Naive thymus-derived CD4-positive, alpha-beta T cell (primary cell): ENCODE data around the gene TLE2. TPM values are rescaled to one million over a fixed set of nuclear protein-coding genes. Genes with fewer than 3 reads are reported as not detected.
"Not testable (repeated sequence)": the region's sequence is repeated elsewhere in the genome, so short reads cannot be mapped to it uniquely, and the experiment has no call there.

Experiments used
- ATAC-seq: fragments of 150-1000 bp; cut with Tn5 transposase; 2 replicates; pipeline ENCODE4 v1.10.0; 2021; ENCODE audit warnings: mild to moderate bottlenecking, moderate library complexity
- CTCF ChIA-PET: fragments of 350-600 bp; sonication (Branson Sonifier 250); formaldehyde crosslinking; loops from one replicate; lab custom pipeline; 2021; ENCODE audit warnings: antibody characterized with exemption; lab: Charles Lee
- POLR2A ChIA-PET: fragments of 350-600 bp; sonication (Branson Sonifier 250); formaldehyde crosslinking; loops from one replicate; lab custom pipeline; 2021; ENCODE audit warnings: antibody characterized with exemption, inconsistent platforms; lab: Charles Lee
- DNase-seq, 9 donors: peaks; one replicate each; pipeline versions ENCODE4 v3.0.0 to v3.0.0-alpha.2; 2020 to 2022; ENCODE audit warnings: mixed read lengths in 1 of 9
- H3K27ac ChIP-seq: one replicate; pipeline ENCODE4 v1.7.0; 2013; ENCODE audit warnings: mild to moderate bottlenecking, low read depth, low read length, moderate library complexity
- H3K27me3 ChIP-seq, 2 donors: one replicate each; pipeline ENCODE4 v1.7.0; 2013; ENCODE audit warnings: low read length in 2 of 2, mild to moderate bottlenecking in 2 of 2, moderate library complexity in 2 of 2; ENCODE audit not compliant: control insufficient read depth in 2 of 2, insufficient read depth in 2 of 2
- H3K36me3 ChIP-seq, 3 experiments: 1 replicate in 2 of 3; 2 replicates in 1 of 3; pipeline ENCODE4 v1.7.0; 2013; ENCODE audit warnings: low read length in 3 of 3, mild to moderate bottlenecking in 3 of 3, moderate library complexity in 1 of 3; ENCODE audit not compliant: insufficient read depth in 3 of 3, control insufficient read depth in 2 of 3
- H3K4me1 ChIP-seq, 2 donors: one replicate each; pipeline ENCODE4 v1.7.0; 2013; ENCODE audit warnings: low read length in 2 of 2, mild to moderate bottlenecking in 2 of 2, moderate library complexity in 1 of 2; ENCODE audit not compliant: control insufficient read depth in 2 of 2, insufficient read depth in 2 of 2
- H3K4me3 ChIP-seq: 2 replicates; pipeline ENCODE4 v1.7.0; 2013; ENCODE audit warnings: mild to moderate bottlenecking, low read length
- H3K9me3 ChIP-seq, 3 experiments: 1 replicate in 2 of 3; 2 replicates in 1 of 3; pipeline ENCODE4 v1.7.0; 2013; ENCODE audit warnings: low read length in 3 of 3; ENCODE audit not compliant: control insufficient read depth in 2 of 3
- H3K27ac Mint-ChIP-seq, 9 donors: one replicate each; pipeline ENCODE4 v1.8.0; 2020 to 2022; ENCODE audit warnings: mixed read lengths in 9 of 9, mild to moderate bottlenecking in 8 of 9, moderate library complexity in 5 of 9, inconsistent platforms in 2 of 9
- H3K27me3 Mint-ChIP-seq, 5 donors: one replicate each; pipeline ENCODE4 v1.8.0; 2021 to 2022; ENCODE audit warnings: mixed read lengths in 5 of 5, mild to moderate bottlenecking in 1 of 5
- H3K36me3 Mint-ChIP-seq, 5 donors: one replicate each; pipeline ENCODE4 v1.8.0; 2020 to 2022; ENCODE audit warnings: mixed read lengths in 5 of 5, mild to moderate bottlenecking in 3 of 5, inconsistent platforms in 1 of 5
- H3K4me1 Mint-ChIP-seq, 7 donors: one replicate each; pipeline ENCODE4 v1.8.0; 2020 to 2022; ENCODE audit warnings: mixed read lengths in 7 of 7, mild to moderate bottlenecking in 3 of 7, inconsistent platforms in 1 of 7
- H3K4me3 Mint-ChIP-seq, 10 donors: one replicate each; pipeline ENCODE4 v1.8.0; 2020 to 2022; ENCODE audit warnings: mild to moderate bottlenecking in 10 of 10, mixed read lengths in 10 of 10, moderate library complexity in 6 of 10, inconsistent platforms in 2 of 10
- H3K9me3 Mint-ChIP-seq, 11 donors: one replicate each; pipeline ENCODE4 v1.8.0; 2020 to 2022; ENCODE audit warnings: mixed read lengths in 11 of 11, mild to moderate bottlenecking in 4 of 11, inconsistent platforms in 1 of 11, moderate library complexity in 1 of 11
- intact Hi-C, 2 donors: fragments of 100-400 bp; cut with micrococcal nuclease; formaldehyde crosslinking; loops; one replicate each; pipeline ENCODE4 v1.15.1; 2023
- polyA plus RNA-seq, 2 donors: library from polyadenylated mRNA; unstranded; fragments of 300-500 nt; fragmentation: Illumina TruSeq; gene quantifications; one replicate each; pipeline ENCODE4 v1.2.3, GENCODE V29; 2021
- total RNA-seq, 6 experiments: library from RNA in 5 of 6; stranded (reverse) in 5 of 6; gene quantifications; 1 replicate in 5 of 6; 2 replicates in 1 of 6; pipeline ENCODE4 v1.2.3 and lab custom pipeline; 2021 to 2026

Gene TLE2
- total and polyA plus RNA-seq, 7 experiments from 2014 or later = 1.1 to 33.6 (median 14.3) TPM

DNA sequence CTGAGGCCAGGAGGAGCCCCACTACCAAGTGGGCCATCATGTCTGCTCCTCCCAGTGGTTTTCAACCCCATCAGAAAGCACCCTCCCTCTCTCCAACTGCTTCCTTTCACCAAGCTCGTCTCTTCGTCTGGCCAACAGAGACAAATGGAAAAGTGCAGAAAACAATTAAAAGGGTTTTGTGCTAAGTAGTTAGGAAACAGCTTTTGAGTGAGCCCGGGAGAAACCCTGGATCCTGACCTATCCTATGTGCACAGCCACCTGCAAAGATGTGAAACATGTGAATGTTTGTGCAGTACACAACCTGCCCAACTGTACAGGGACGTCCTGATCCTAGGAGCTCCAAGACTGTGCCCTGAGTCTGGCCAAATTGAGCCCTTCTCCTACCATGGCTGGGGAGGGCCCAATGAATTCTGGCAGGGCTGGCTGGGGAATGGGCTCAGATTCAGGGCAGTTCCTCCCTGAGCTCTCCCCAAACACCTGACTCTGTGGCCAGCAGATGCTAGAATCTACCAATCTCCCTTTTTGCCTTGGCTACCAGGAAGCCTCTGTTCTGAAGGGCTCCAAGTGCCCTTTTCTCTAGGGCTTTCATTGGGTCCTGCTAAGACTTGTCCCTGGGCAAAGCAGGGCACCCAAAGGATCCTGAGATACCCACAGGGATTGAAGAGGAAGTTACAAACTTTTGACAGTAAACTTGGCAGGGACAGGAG is 25.3 kb upstream of the TLE2 start:
- H3K4me3 Mint-ChIP-seq = peak overlapping the region in 9 of 10 donors; percentile 15 to 83 (median 53)
- CTCF ChIA-PET = interaction anchor here (1.0 kb wide), 1 partner anchor 12 kb away, joined by 3 read pairs; no protein-coding TSS in a partner anchor
- Histone ChIP-seq H3K36me3 (peaks cover 12 to 63% (median 39%) of the 10 kb centered on the region in 3 experiments), H3K9me3 (no peaks in the 10 kb centered on the region), H3K4me3 (no peak overlapping the region), H3K4me1 (peaks cover 6 to 53% of the 10 kb centered on the region in 2 donors), H3K27me3 (no peaks in the 10 kb centered on the region), H3K27ac (peak overlapping the region; percentile 21)
- ATAC-seq (no peak), DNase-seq (no peak)
- no peaks in the 10 kb centered on the region for H3K9me3 Mint-ChIP-seq
- POLR2A ChIA-PET = interaction anchor here (0.6 to 14.9 kb wide), 7 partner anchors 6 to 103 kb away, joined by 3 to 359 read pairs (median 5); partner anchors contain the start of genes TLE5 and TLE6
- H3K27me3 Mint-ChIP-seq = no peaks in the 10 kb centered on the region
- H3K36me3 Mint-ChIP-seq = peaks cover 0 to 27% (median 18%) of the 10 kb centered on the region in 5 donors
- H3K27ac Mint-ChIP-seq = peak overlapping the region; percentile 45 to 83 (median 76)
- H3K4me1 Mint-ChIP-seq = peaks cover 21 to 58% (median 40%) of the 10 kb centered on the region in 7 donors
- intact Hi-C loops = no loop called here

DNA sequence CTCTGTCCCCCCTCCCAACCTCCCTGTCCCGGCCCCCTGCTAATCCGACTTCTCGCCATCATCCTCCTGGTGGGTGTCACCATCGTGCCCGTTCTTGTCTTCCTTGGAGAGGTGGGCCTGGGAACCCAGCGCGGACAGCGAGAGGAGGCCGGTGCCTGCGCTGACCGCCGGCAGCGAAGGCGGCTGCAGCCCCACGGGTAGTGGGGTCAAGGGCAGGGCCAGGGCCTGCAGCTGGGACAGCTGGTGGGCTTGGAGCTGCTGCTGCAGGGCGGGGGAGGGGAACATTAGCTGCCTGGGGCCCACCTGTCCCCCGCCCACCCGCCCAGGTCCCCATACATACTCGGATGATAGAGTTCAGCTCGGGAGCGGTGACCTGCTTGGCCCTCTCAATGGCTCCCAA is 24.7 kb upstream of the TLE2 start:
- H3K4me1 ChIP-seq = peaks cover 2 to 47% of the 10 kb centered on the region in 2 donors
- ATAC-seq (no peak), DNase-seq (no peak)
- no peaks in the 10 kb centered on the region for H3K9me3 ChIP-seq
- POLR2A ChIA-PET = interaction anchor here (0.6 to 14.9 kb wide), 7 partner anchors 7 to 130 kb away, joined by 3 to 359 read pairs (median 5); partner anchors contain the start of genes TLE5 and TLE6
- CTCF ChIA-PET = interaction anchor here (1.0 to 1.7 kb wide), 4 partner anchors 11 to 22 kb away, joined by 3 to 6 read pairs (median 4); no protein-coding TSS in a partner anchor
- H3K27me3 Mint-ChIP-seq = peaks cover 0 to 4% (median 0%) of the 10 kb centered on the region in 5 donors
- no peaks in the 10 kb centered on the region for H3K27me3 ChIP-seq
- peaks cover 0 to 26% (median 19%) of the 10 kb centered on the region in 5 donors for H3K36me3 Mint-ChIP-seq
- H3K36me3 ChIP-seq = peaks cover 12 to 57% (median 36%) of the 10 kb centered on the region in 3 experiments
- peak overlapping the region in 3 of 9 donors; percentile 70 to 71 (median 70) for H3K27ac Mint-ChIP-seq
- H3K4me3 ChIP-seq = no peak overlapping the region
- peaks cover 24 to 59% (median 43%) of the 10 kb centered on the region in 7 donors for H3K4me1 Mint-ChIP-seq
- no peak overlapping the region for H3K27ac ChIP-seq
- peak overlapping the region in 3 of 10 donors; percentile 32 to 60 (median 39) for H3K4me3 Mint-ChIP-seq
- intact Hi-C loops = loop anchor here in 1 of 2 donors (2.0 kb wide), 1 partner anchor 19 kb away; no protein-coding TSS in a partner anchor
- H3K9me3 Mint-ChIP-seq = no peaks in the 10 kb centered on the region

GRCh38 chr19:3053218-3053621 is 24.1 kb upstream of the TLE2 start:
- no peaks in the 10 kb centered on the region for H3K27me3 ChIP-seq
- no peak overlapping the region for H3K4me3 ChIP-seq
- ATAC-seq (peak; percentile 15), DNase-seq (no peak)
- Mint-ChIP-seq H3K4me3 (peak overlapping the region in 1 of 10 donors; percentile 46), H3K9me3 (no peaks in the 10 kb centered on the region), H3K36me3 (peaks cover 0 to 20% (median 15%) of the 10 kb centered on the region in 5 donors), H3K27ac (peak overlapping the region in 6 of 9 donors; percentile 67 to 93 (median 83)), H3K4me1 (peaks cover 23 to 57% (median 37%) of the 10 kb centered on the region in 7 donors), H3K27me3 (peaks cover 0 to 4% (median 0%) of the 10 kb centered on the region in 5 donors)
- CTCF ChIA-PET = interaction anchor here (0.6 to 1.7 kb wide), 8 partner anchors 13 to 102 kb away, joined by 3 to 6 read pairs (median 4); no protein-coding TSS in a partner anchor
- peaks cover 0 to 43% of the 10 kb centered on the region in 2 donors for H3K4me1 ChIP-seq
- intact Hi-C loops = loop anchor here in 1 of 2 donors (2.0 kb wide), 1 partner anchor 18 kb away; no protein-coding TSS in a partner anchor
- no peaks in the 10 kb centered on the region for H3K9me3 ChIP-seq
- POLR2A ChIA-PET = interaction anchor here (0.6 to 14.9 kb wide), 10 partner anchors 8 to 626 kb away, joined by 3 to 359 read pairs (median 5); partner anchors contain the start of genes TIMM13, TLE5 and TLE6
- H3K27ac ChIP-seq = peak overlapping the region; percentile 35
- peaks cover 12 to 51% (median 32%) of the 10 kb centered on the region in 3 experiments for H3K36me3 ChIP-seq

- POLR2A ChIA-PET = interaction anchor here (0.6 to 14.9 kb wide), 3 partner anchors 11 to 23 kb away, joined by 3 to 359 read pairs (median 167); partner anchors contain the start of gene TLE5
- intact Hi-C loops, H3K4me3 Mint-ChIP-seq, CTCF ChIA-PET, DNase-seq, H3K9me3 Mint-ChIP-seq, H3K4me3 ChIP-seq, H3K9me3 ChIP-seq, H3K36me3 Mint-ChIP-seq, H3K27ac ChIP-seq, H3K27me3 ChIP-seq, ATAC-seq: not testable (repeated sequence)
- Histone ChIP-seq H3K36me3 (peaks cover 0 to 19% (median 6%) of the 10 kb centered on the region in 3 experiments), H3K4me1 (peaks cover 4 to 27% of the 10 kb centered on the region in 2 donors)
- Mint-ChIP-seq H3K27me3 (peaks cover 0 to 12% (median 0%) of the 10 kb centered on the region in 5 donors), H3K27ac (peak overlapping the region in 5 of 9 donors; percentile 25 to 76 (median 55)), H3K4me1 (peaks cover 14 to 49% (median 36%) of the 10 kb centered on the region in 7 donors)
Measured at GRCh38 chr19:3050016-3050415, 20.9 kb upstream of the TLE2 start.

DNA sequence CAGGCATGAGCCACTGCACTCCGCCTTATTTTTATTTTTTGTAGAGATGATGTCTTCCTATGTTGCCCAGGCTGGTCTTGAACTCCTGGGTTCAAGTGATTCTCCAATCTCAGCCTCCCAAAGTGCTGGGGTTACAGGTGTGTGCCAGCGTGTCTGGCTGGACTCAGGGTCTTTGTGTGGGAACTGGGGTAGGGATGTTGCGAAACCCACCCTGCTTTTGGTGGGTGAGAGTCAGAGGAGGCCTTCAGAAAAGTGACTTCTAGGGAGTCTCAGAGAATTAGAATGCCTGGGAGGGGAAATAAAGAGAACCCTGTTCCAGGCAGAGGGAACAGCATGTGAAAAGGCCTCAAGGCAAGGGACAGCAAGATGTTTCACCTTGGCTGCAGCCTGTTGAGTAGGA is 20.0 kb upstream of the TLE2 start:
- CTCF ChIA-PET = no interaction called here
- Histone ChIP-seq H3K36me3 (peaks cover 0 to 10% (median 0%) of the 10 kb centered on the region in 3 experiments), H3K27ac (no peak overlapping the region), H3K9me3 (no peaks in the 10 kb centered on the region), H3K27me3 (no peaks in the 10 kb centered on the region), H3K4me1 (peaks cover 4 to 17% of the 10 kb centered on the region in 2 donors), H3K4me3 (no peak overlapping the region)
- Mint-ChIP-seq H3K27me3 (peaks cover 0 to 15% (median 0%) of the 10 kb centered on the region in 5 donors), H3K27ac (peak overlapping the region; percentile 69 to 99 (median 94)), H3K4me3 (peak overlapping the region in 8 of 10 donors; percentile 36 to 64 (median 56)), H3K9me3 (no peaks in the 10 kb centered on the region), H3K36me3 (peaks cover 0 to 3% (median 0%) of the 10 kb centered on the region in 5 donors), H3K4me1 (peaks cover 10 to 48% (median 36%) of the 10 kb centered on the region in 7 donors)
- DNase-seq = no peak
- intact Hi-C loops = no loop called here
- POLR2A ChIA-PET = interaction anchor here (4.9 to 10.3 kb wide), 2 partner anchors 12 to 13 kb away, joined by 43 to 167 read pairs; partner anchors contain the start of gene TLE5
- ATAC-seq = no peak

- H3K27ac Mint-ChIP-seq = peak overlapping the region in 8 of 9 donors; percentile 93 to 99 (median 98)
- H3K4me3 ChIP-seq = no peak overlapping the region
- peaks cover 4 to 10% of the 10 kb centered on the region in 2 donors for H3K4me1 ChIP-seq
- peaks cover 0 to 3% (median 0%) of the 10 kb centered on the region in 5 donors for H3K36me3 Mint-ChIP-seq
- H3K9me3 Mint-ChIP-seq = no peaks in the 10 kb centered on the region
- H3K36me3 ChIP-seq = peaks cover 0 to 2% (median 0%) of the 10 kb centered on the region in 3 experiments
- ATAC-seq (no peak), DNase-seq (no peak)
- ChIA-PET CTCF (no interaction called here), POLR2A (interaction anchor here (0.5 to 10.3 kb wide), 4 partner anchors 8 to 25 kb away, joined by 3 to 167 read pairs (median 24); partner anchors contain the start of gene TLE5)
- peak overlapping the region; percentile 66 for H3K27ac ChIP-seq
- intact Hi-C loops = no loop called here
- H3K27me3 Mint-ChIP-seq = peaks cover 0 to 15% (median 0%) of the 10 kb centered on the region in 5 donors
- no peaks in the 10 kb centered on the region for H3K9me3 ChIP-seq
- no peaks in the 10 kb centered on the region for H3K27me3 ChIP-seq
- H3K4me3 Mint-ChIP-seq = peak overlapping the region in 5 of 10 donors; percentile 87 to 100 (median 97)
- H3K4me1 Mint-ChIP-seq = peaks cover 10 to 46% (median 35%) of the 10 kb centered on the region in 7 donors
Measured at GRCh38 chr19:3048190-3048533, 19.1 kb upstream of the TLE2 start.
